COLO668 (cell line): ENCODE measurements around the gene DIP2C.
"Not testable (repeated sequence)": the region's sequence is repeated elsewhere in the genome, so short reads cannot be mapped to it uniquely, and the experiment has no call there.

Experiments used
- DNase-seq: peaks from one replicate; lab custom pipeline; 2025; ENCODE audit not compliant: unreplicated experiment; lab: John Stamatoyannopoulos, UW

Gene DIP2C

DNA sequence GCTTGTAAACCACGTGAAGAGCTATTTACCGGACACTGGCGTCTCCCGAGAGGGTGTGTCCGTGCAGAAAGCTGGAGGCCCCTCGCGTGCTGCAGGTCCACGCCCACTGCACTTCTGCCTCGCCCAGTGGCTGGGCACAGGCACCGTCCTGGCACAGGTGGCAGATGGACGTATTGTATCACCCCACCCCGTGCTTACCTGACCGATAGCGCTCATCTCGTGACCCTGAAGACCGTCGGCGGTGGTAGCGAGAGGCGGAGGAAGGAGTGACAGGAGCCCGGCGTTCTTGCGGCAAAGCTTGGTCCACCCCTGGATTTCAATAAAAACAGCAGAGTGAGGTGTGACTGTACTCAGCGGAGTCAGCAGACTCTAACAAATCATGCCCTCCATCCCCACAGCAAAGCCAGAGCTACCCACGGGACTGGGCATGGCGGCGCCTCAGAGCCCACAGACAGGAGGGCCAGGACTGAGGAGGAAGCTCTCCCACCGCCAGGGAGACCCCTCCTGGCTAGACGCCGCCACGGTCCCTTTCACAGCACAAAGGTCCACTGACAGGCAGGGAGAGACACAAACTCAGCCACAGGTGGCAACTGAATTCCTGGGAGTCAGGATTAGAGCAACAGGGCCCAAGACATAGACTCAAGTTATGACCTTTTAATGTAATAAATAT, 217.1 kb downstream of the DIP2C start:
- DNase-seq = no peak

DNA sequence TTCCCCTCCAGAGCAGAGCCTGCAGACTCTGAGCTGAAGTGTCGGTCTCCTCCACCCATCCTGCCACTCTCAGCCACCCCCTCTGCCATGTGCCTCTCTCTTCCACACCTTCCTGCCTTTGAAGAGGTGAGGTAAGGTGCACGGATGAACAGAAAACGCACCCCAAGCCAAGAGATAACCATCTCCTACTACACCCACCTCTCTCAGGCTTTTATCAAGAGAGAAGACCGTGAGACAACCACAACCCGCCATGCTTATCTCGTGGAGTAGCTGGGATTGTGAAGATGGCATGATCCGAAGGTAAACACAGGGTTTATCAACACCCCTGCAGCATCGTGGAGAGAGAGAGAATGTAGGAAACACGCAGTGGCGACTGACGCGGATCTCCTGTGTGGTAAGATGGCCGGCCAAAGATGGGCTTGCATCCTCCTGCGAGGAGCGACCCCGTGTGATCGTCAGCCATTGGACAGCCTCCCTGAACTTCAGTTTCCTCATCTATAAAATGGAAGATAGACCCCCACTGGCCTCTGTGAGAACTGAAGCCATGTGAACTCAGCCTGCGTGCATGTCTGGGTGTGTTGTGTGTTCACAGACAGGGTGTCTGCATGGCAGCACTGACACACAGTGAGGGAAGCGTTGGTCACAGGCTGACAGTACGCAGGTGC, 219.0 kb downstream of the DIP2C start:
- DNase-seq = no peak

GRCh38 chr10:469947-470338, 219.5 kb downstream of the DIP2C start:
- DNase-seq = no peak

- no peak for DNase-seq
Measured at GRCh38 chr10:459743-460142, 229.7 kb downstream of the DIP2C start.

DNA sequence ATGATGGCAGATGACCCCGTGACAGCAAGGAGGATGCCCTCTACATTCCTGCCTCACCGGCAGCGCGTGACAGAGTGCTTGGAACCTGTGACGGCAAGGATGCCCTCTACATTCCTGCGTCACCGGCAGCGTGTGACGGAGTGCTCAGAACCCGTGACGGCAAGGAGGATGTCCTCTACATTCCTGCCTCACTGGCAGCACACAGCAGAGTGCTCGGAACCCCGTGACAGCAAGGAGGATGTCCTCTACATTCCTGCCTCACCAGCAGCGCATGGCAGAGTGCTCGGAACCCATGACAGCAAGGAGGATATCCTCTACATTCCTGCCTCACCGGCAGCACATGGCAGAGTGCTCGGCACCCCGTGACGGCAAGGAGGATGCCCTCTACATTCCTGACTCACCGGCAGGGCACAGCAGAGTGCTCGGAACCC, 231.0 kb downstream of the DIP2C start:
- no peak for DNase-seq

DNA sequence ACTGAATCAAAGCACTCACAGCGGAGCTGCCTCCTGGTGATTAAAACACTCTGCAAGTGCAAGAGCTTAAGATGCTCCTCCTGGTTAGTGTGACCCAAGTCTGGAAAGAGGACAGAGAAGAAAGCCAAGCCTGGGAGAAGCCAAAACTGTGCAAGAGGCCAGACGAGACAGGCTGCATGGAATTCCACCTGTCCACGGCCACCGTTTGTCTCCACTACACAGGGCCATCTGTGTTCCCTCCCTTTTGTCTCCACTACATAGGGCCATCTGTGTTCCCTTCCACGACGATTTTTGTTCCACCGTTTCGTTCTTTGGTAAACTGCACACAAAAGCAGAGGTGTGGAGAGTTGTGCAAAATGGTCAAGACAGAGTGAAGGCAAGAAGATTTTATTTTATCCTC, 233.0 kb downstream of the DIP2C start:
- no peak for DNase-seq

DNA sequence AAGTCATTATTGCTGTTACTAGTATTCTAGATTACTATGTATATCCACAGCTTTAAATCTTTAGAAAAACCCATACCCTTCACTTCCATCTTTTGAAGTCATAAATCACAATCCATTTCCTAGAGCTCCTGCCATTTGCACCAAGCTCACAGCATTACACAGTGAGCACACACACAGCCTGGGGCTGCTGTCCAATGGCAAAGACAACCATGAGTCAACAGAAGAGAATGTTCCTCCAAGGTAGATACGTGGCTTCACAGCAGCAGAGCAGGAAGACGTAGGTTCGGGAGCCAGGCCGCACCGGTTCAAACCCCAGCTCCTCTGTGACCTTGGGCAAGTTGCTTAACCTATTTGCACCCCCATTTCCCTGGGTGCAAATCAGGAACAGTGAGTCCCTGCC, 234.6 kb downstream of the DIP2C start:
- no peak for DNase-seq

- no peak for DNase-seq
Measured at GRCh38 chr10:453647-454046, 235.8 kb downstream of the DIP2C start.

DNA sequence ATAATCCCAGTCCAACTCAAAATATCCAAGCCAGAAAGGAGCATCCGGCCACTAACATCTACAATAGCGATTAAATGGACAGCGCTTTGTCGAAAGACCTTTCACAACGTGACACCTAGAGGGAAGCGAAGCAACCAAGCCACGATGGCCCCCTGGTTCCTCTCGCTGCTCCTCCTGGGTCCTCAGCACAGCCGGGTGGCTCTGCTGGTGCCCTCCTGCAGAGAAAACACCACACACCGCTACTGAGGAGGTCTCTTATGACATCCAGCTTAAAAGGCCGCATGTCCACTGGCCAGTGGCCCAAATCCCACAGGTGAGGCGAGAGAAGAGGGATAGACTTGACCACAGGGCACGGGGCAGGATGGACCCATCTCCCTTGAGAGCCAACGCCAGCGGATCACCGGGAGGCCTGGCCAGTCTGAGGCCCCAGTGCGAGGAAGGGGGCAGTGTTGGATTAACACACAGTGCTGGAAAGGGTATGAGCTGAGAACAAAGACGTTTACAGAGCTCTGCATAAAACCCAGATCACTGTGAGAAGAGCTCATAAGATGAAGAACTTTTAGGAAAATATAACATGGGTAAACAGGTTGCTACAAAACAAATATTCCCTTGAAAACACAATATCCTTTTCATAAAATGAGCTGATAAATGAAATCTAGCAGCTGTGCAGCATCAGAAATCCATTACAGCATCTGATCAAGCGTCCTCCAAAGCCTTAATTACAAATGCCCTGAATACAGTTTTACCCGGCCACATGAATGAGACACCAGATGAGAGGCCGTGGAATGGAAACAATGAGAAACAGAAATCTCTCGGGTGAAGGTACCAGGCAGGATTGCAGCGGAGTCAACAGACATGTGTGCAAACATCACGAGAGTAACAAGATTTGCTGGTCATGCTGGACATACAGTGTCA, 236.7 kb downstream of the DIP2C start:
- DNase-seq = no peak

DNA sequence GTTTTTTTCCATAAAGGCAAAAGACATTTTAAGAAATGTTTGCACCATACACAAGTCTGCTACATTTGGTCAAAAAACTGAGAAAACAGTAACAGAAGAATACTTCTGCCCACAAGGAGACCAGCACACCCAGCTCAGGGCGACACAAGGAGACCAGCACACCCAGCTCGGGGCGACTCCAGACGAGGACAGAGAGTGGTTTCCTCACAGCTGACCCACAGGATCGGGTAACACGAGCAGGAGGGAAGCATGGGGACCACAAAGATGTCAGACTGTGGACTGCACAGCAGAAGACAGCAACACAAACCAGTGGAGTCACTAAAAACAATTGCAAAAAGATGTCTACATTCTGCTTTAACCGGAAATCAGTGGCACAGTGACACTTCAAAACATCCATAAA, 237.6 kb downstream of the DIP2C start:
- DNase-seq = no peak

DNA sequence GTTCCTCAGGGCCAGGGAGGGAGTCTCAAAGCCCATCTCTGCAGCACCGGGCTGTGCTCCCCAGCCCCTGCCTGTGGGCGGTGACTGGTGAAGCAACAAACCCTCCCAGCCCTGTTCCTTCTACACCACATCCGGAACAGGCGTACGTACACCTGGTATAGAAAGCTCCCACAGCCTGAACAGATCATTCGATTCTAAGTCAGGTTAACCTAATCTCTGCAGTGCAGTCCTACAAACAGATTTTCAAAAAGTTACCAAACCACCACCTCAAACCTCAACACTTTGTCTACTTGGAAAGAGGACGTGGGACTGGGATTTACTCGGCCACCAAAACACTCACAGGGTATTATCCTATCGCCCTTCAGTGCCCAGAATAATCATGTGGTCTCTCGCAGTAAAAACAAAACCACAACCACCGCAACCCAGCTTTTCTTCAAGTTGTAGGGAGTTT, 238.4 kb downstream of the DIP2C start:
- no peak for DNase-seq

GRCh38 chr10:450463-450862, 239.0 kb downstream of the DIP2C start:
- DNase-seq = no peak

GRCh38 chr10:449331-449730, 240.1 kb downstream of the DIP2C start:
- DNase-seq = not testable (repeated sequence)

- DNase-seq = no peak
Measured at GRCh38 chr10:443459-443858, 246.0 kb downstream of the DIP2C start.

DNA sequence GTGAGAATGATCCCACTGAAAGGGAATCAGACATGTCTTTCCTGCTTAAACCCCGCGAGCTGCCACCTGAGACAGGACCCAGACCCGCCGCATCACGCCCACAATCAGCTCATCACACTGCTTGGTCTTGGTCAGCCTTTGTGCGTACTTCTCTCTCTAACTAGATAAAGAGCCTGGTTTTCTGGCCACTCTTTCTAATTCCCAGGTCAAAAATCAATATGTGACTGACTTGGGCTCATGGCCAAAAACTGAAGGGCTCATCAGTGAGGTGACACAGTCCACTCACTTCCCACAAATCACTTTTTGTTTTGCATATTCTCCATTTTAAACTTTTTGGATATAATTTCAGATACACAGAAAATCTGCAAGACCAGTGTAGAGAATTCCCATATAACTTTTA, 247.3 kb downstream of the DIP2C start:
- DNase-seq = no peak

DNA sequence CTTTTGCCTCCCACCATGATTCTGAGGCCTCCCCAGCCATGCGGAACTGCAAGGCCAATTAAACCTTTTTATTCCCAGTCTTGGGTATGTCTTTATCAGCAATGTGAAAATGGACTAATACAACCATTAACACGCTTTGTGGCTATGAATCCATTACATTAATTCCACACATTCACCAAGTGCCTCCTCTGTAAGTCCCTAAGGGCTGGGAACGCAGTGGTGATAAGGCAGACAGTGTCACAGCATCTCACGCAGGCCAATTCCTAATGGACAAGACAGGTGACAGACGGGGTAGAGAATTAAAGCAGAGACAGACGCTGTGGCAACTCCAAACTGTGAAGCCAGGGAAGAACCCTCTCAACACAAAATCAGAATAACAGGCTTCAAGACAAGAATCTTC, 247.8 kb downstream of the DIP2C start:
- DNase-seq = no peak

DNA sequence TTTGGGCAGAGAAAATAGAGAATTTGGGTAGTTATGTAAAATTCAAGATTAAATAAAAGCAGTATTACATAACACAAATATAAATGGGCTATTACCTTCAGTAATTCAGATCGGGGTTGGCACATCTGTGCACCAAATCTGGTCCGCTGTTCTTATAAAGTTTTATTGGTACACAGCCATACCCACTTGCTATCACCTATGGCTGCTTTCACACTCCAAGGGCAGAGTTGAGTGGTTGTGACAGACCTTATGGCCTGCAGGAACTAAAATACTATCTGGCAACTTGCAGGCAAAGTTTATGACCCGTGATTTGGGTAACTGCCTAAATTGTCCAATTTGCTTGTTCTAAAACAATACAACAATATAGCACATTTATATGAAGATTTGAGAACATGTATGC, 249.3 kb downstream of the DIP2C start:
- no peak for DNase-seq

- no peak for DNase-seq
Measured at GRCh38 chr10:437698-438490, 251.6 kb downstream of the DIP2C start.

DNA sequence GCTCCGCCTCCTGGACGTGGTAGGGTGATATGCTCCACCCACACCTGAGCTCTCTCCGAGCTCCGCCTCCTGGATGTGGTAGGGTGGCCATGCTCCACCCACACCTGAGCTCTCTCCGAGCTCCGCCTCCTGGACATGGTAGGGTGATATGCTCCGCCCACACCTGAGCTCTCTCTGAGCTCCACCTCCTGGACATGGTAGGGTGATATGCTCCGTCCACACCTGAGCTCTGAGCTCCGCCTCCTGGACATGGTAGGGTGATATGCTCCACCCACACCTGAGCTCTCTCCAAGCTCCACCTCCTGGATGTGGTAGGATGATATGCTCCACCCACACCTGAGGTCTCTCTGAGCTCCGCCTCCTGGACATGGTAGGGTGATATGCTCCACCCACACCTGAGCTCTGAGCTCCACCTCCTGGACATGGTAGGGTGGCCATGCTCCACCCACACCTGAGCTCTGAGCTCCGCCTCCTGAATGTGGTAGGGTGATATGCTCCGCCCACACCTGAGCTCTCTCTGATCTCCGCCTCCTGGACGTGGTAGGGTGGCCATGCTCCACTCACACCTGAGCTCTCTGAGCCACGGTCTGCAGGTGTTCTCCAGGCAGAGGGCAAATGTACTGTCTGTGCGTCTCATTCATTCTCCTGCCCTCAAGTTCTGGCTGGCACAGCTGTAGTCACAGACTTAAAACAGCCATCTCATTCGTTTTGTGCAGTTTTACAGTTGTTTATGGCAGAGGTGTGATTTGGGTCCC, 252.4 kb downstream of the DIP2C start:
- no peak for DNase-seq

DNA sequence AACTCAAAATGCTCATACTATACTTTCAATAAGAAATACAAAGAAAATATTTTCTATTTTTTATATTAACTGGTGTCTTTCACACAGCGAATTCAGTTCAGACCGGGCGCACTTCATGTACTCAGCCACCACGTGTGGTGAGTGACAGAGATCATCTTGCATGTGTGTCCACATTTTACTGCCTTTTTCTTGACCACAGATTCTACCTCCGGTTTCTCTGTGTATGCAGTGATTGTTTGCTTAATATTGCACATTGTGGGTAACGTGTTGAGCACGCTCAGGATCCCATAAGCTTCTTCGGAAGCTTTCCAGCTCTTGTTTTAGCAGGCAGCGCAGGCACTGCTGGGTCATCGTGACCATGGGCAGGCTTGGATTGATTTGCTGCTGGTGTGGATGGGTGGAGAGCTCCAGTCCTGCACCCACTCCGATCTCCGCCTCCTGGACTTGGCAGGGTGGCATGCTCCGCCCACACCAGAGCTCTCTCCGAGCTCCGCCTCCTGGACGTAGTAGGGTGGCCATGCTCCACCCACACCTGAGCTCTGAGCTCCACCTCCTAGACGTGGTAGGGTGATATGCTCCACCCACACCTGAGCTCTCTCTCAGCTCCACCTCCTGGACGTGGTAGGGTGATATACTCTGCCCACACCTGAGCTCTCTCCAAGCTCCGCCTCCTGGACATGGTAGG, 253.3 kb downstream of the DIP2C start:
- DNase-seq = no peak
